Neural cell (in vitro differentiated cells): Measurements from ENCODE around the gene LRBA. TPM values are rescaled to one million over a fixed set of nuclear protein-coding genes. Genes with fewer than 3 reads are reported as not detected.

Experiments used
- H2AFZ ChIP-seq: fragments of 200-600, 300-800 bp; sonication (generic), shearing (Covaris generic); 2 replicates; pipeline ENCODE4 v1.6.0; 2014; ENCODE audit warnings: low read depth, mild to moderate bottlenecking, antibody characterized with exemption, low read length, moderate library complexity
- H3F3A ChIP-seq: fragments of 200-600 bp; shearing (Covaris generic); 2 replicates; pipeline ENCODE4 v1.6.1; 2016; ENCODE audit warnings: mild to moderate bottlenecking, moderate library complexity, mixed read lengths, antibody characterized with exemption, low read length; ENCODE audit not compliant: insufficient read depth, poor library complexity, severe bottlenecking
- H3K27ac ChIP-seq: fragments of 200-600, 300-800 bp; sonication (generic), shearing (Covaris generic); 2 replicates; pipeline ENCODE4 v1.5.1; 2014; ENCODE audit warnings: mild to moderate bottlenecking, low read length, moderate library complexity
- H3K27me3 ChIP-seq: fragments of 300-800, 200-600 bp; sonication (generic), shearing (Covaris generic); 2 replicates; pipeline ENCODE4 v1.6.0; 2014; ENCODE audit warnings: mild to moderate bottlenecking, low read depth, low read length, moderate library complexity; ENCODE audit not compliant: insufficient read depth
- H3K36me3 ChIP-seq: fragments of 300-800, 200-600 bp; sonication (generic), shearing (Covaris generic); 2 replicates; pipeline ENCODE4 v1.5.1; 2014; ENCODE audit warnings: mild to moderate bottlenecking, antibody characterized with exemption, low read length, moderate library complexity; ENCODE audit not compliant: insufficient read depth
- H3K4me2 ChIP-seq: fragments of 300-800, 200-600 bp; sonication (generic), shearing (Covaris generic); 2 replicates; pipeline ENCODE4 v1.6.0; 2014; ENCODE audit warnings: mild to moderate bottlenecking, low read length
- H3K4me3 ChIP-seq: fragments of 300-800, 200-600 bp; sonication (generic), shearing (Covaris generic); 2 replicates; pipeline ENCODE4 v1.5.1; 2014; ENCODE audit warnings: mild to moderate bottlenecking, low read length, moderate library complexity
- H3K79me2 ChIP-seq: fragments of 200-600 bp; shearing (Covaris generic); replicated peaks from 2 replicates; pipeline ENCODE4 v1.6.0; 2014; ENCODE audit warnings: mild to moderate bottlenecking, low read length, moderate library complexity; ENCODE audit not compliant: insufficient read depth
- H3K9ac ChIP-seq: fragments of 300-800, 200-600 bp; sonication (generic), shearing (Covaris generic); 2 replicates; pipeline ENCODE4 v1.6.1; 2016; ENCODE audit warnings: mild to moderate bottlenecking, low read length, mixed read lengths
- H3K9me2 ChIP-seq: fragments of 200-600 bp; shearing (Covaris generic); 2 replicates; pipeline ENCODE4 v1.6.1; 2016; ENCODE audit warnings: mild to moderate bottlenecking, low read length, mixed read lengths; ENCODE audit not compliant: insufficient read depth
- H3K9me3 ChIP-seq: fragments of 200-600, 300-800 bp; sonication (generic), shearing (Covaris generic); 2 replicates; pipeline ENCODE4 v1.6.1; 2016; ENCODE audit warnings: mild to moderate bottlenecking, mixed run types, low read length, moderate library complexity, mixed read lengths
- H4K20me1 ChIP-seq: fragments of 200-600 bp; shearing (Covaris generic); 2 replicates; pipeline ENCODE4 v1.6.1; 2016; ENCODE audit warnings: mild to moderate bottlenecking, mixed run types; ENCODE audit not compliant: insufficient read depth
- CTCF ChIP-seq: fragments of 450-650 bp; IDR thresholded peaks from 2 replicates; pipeline ENCODE4 v1.5.1; 2014; ENCODE audit warnings: antibody characterized with exemption, mild to moderate bottlenecking, moderate library complexity; ENCODE audit not compliant: poor library complexity, severe bottlenecking
- EP300 ChIP-seq: fragments of 450-650 bp; conservative IDR thresholded peaks from 2 replicates; pipeline ENCODE4 v1.6.1; 2014; ENCODE audit warnings: antibody characterized with exemption, mild to moderate bottlenecking, moderate library complexity; ENCODE audit not compliant: poor library complexity, severe bottlenecking
- EZH2 ChIP-seq: fragments of 200-600, 300-800 bp; shearing (Covaris generic), sonication (generic); IDR thresholded peaks from 2 replicates; pipeline ENCODE4 v1.6.1; 2014; ENCODE audit warnings: antibody characterized with exemption, low read length, borderline replicate concordance, mild to moderate bottlenecking; ENCODE audit not compliant: insufficient read depth, poor library complexity, severe bottlenecking
- MXI1 ChIP-seq: fragments of 450-650 bp; conservative IDR thresholded peaks from 2 replicates; pipeline ENCODE4 v1.6.1; 2014; ENCODE audit warnings: antibody characterized with exemption, mild to moderate bottlenecking; ENCODE audit not compliant: poor library complexity, severe bottlenecking
- POLR2AphosphoS5 ChIP-seq: IDR thresholded peaks from 2 replicates; pipeline ENCODE4 v1.6.1; 2012
- RAD21 ChIP-seq: fragments of 450-650 bp; conservative IDR thresholded peaks from 2 replicates; pipeline ENCODE4 v1.6.1; 2014; ENCODE audit warnings: antibody characterized with exemption, mild to moderate bottlenecking, moderate library complexity
- REST ChIP-seq: IDR thresholded peaks from 2 replicates; pipeline ENCODE4 v1.6.1; 2012; ENCODE audit warnings: borderline replicate concordance
- SMC3 ChIP-seq: fragments of 450-650 bp; conservative IDR thresholded peaks from 2 replicates; pipeline ENCODE4 v1.6.1; 2014; ENCODE audit warnings: antibody characterized with exemption, mild to moderate bottlenecking, moderate library complexity; ENCODE audit not compliant: poor library complexity
- TAF1 ChIP-seq: IDR thresholded peaks from 2 replicates; pipeline ENCODE4 v1.6.1; 2012; ENCODE audit warnings: low read depth
- polyA plus RNA-seq: library from polyadenylated mRNA; depleted of rRNA; stranded (reverse); fragments of >200 nt; gene quantifications from 2 replicates; pipeline ENCODE4 v1.2.3, GENCODE V29; 2014

Gene LRBA
- polyA plus RNA-seq, 1 donor from 2014 or later = 7.1 TPM

- no peak overlapping the region for H3K4me2 ChIP-seq
- no peak overlapping the region for H3K9ac ChIP-seq
- TF ChIP-seq CTCF = no peak
Observed at GRCh38 chr4:150889306-150889705, 125.8 kb downstream of the LRBA start.

GRCh38 chr4:150888625-150889024 is 126.5 kb downstream of the LRBA start:
- Histone ChIP-seq H3K9me3 (no peaks in the 10 kb centered on the region), H4K20me1 (no peaks in the 10 kb centered on the region), H3K4me2 (no peak overlapping the region), H3K4me3 (no peak overlapping the region), H3K79me2 (no peaks in the 10 kb centered on the region), H2AFZ (no peak overlapping the region), H3K9me2 (no peaks in the 10 kb centered on the region), H3K27ac (no peak overlapping the region), H3K9ac (no peak overlapping the region), H3K27me3 (no peaks in the 10 kb centered on the region), H3K36me3 (no peaks in the 10 kb centered on the region), H3F3A (no peaks in the 10 kb centered on the region)
- TF ChIP-seq SMC3 (no peak), EZH2 (no peak), CTCF (no peak), REST (no peak), MXI1 (no peak), POLR2AphosphoS5 (no peak), TAF1 (no peak), RAD21 (no peak), EP300 (no peak)

More at GRCh38 chr4:150889306-150889705, 125.8 kb downstream of the LRBA start:
- H3K27ac ChIP-seq = no peak overlapping the region
- no peak overlapping the region for H3K4me3 ChIP-seq
- no peaks in the 10 kb centered on the region for H3F3A ChIP-seq
- no peaks in the 10 kb centered on the region for H3K79me2 ChIP-seq
- no peaks in the 10 kb centered on the region for H3K9me3 ChIP-seq
- no peak overlapping the region for H2AFZ ChIP-seq
- H3K36me3 ChIP-seq = no peaks in the 10 kb centered on the region
- no peaks in the 10 kb centered on the region for H3K9me2 ChIP-seq
- H4K20me1 ChIP-seq = no peaks in the 10 kb centered on the region
- H3K27me3 ChIP-seq = no peaks in the 10 kb centered on the region
